OCI-LY7 (cell line): ENCODE data around the gene STXBP1. TPM values are rescaled to one million over a fixed set of nuclear protein-coding genes. Genes with fewer than 3 reads are reported as not detected.

Experiments used
- BruUV-seq: library from RNA; stranded (reverse); fragments of 400-500 nt; replicated peaks from 2 replicates; lab custom pipeline; 2021; lab: Mats Ljungman, UMichigan
- CTCF ChIA-PET: fragments of 300-600 bp; sonication (Branson Sonifier 250); formaldehyde crosslinking; loops from one replicate; lab custom pipeline; 2022; ENCODE audit warnings: antibody characterized with exemption; ENCODE audit not compliant: unreplicated experiment; lab: Charles Lee
- POLR2A ChIA-PET: fragments of 300-600 bp; sonication (Branson Sonifier 250); formaldehyde crosslinking; loops from one replicate; lab custom pipeline; 2022; ENCODE audit warnings: antibody characterized with exemption; lab: Charles Lee
- DNase-seq: peaks from one replicate; pipeline ENCODE4 v3.0.0-alpha.2; 2015; ENCODE audit warnings: low spot score
- H2AFZ ChIP-seq: fragments of 200-600 bp; sonication (generic), shearing (Covaris generic); 2 replicates; pipeline ENCODE4 v1.6.1; 2014; ENCODE audit warnings: mild to moderate bottlenecking, antibody characterized with exemption, low read length, moderate library complexity
- H3K27ac ChIP-seq: fragments of 200-600 bp; sonication (generic); 2 replicates; pipeline ENCODE4 v1.5.1; 2014; ENCODE audit warnings: mixed run types, low read depth, mild to moderate bottlenecking, moderate library complexity, low read length, inconsistent platforms; ENCODE audit not compliant: poor library complexity, severe bottlenecking
- H3K36me3 ChIP-seq: fragments of 200-600 bp; sonication (generic); 2 replicates; pipeline ENCODE4 v1.6.1; 2014; ENCODE audit warnings: mild to moderate bottlenecking, antibody characterized with exemption, low read length, moderate library complexity, mixed read lengths; ENCODE audit not compliant: insufficient read depth
- H3K4me1 ChIP-seq: fragments of 200-600 bp; sonication (generic); 2 replicates; pipeline ENCODE4 v1.5.1; 2014; ENCODE audit warnings: mild to moderate bottlenecking, low read length; ENCODE audit not compliant: insufficient read depth, poor library complexity, severe bottlenecking
- H3K4me2 ChIP-seq: fragments of 200-600 bp; sonication (generic); 2 replicates; pipeline ENCODE4 v1.6.1; 2014; ENCODE audit warnings: mild to moderate bottlenecking, low read length
- H3K4me3 ChIP-seq: fragments of 200-600 bp; sonication (generic); 2 replicates; pipeline ENCODE4 v1.5.1; 2014; ENCODE audit warnings: mild to moderate bottlenecking, low read depth, low read length; ENCODE audit not compliant: poor library complexity, severe bottlenecking
- H3K79me2 ChIP-seq: fragments of 200-600 bp; sonication (generic); 2 replicates; pipeline ENCODE4 v1.6.1; 2016; ENCODE audit warnings: low read depth, mild to moderate bottlenecking, low read length, moderate library complexity, mixed read lengths; ENCODE audit not compliant: insufficient read depth
- H3K9me2 ChIP-seq: fragments of 200-600 bp; sonication (generic); 2 replicates; pipeline ENCODE4 v1.6.1; 2016; ENCODE audit warnings: mild to moderate bottlenecking, low read length, mixed read lengths; ENCODE audit not compliant: insufficient read depth
- H3K9me3 ChIP-seq: fragments of 200-600 bp; sonication (generic); 2 replicates; pipeline ENCODE4 v1.6.1; 2014; ENCODE audit warnings: mild to moderate bottlenecking, mixed run types, low read length, mixed read lengths
- H4K20me1 ChIP-seq: fragments of 200-600 bp; sonication (generic); 2 replicates; pipeline ENCODE4 v1.6.1; 2014; ENCODE audit warnings: mild to moderate bottlenecking, antibody characterized with exemption, low read length, moderate library complexity, mixed read lengths; ENCODE audit not compliant: insufficient read depth
- CTCF ChIP-seq: fragments of 200-600 bp; sonication (generic); conservative IDR thresholded peaks from 2 replicates; pipeline ENCODE4 v1.5.1; 2014; ENCODE audit warnings: mild to moderate bottlenecking, antibody characterized with exemption, low read length, moderate library complexity, mixed read lengths
- EZH2phosphoT487 ChIP-seq: fragments of 200-600 bp; sonication (generic); IDR thresholded peaks from 2 replicates; pipeline ENCODE4 v1.6.1; 2018; ENCODE audit warnings: low read depth, borderline replicate concordance, mild to moderate bottlenecking, mixed run types, antibody characterized with exemption, low read length, moderate library complexity, mixed read lengths
- intact Hi-C: fragments of 100-400 bp; cut with micrococcal nuclease; formaldehyde crosslinking; loops from one replicate; pipeline ENCODE4 v1.10.0; 2022; ENCODE audit not compliant: unreplicated experiment
- total RNA-seq, 2 experiments: library from RNA; depleted of rRNA in 1 of 2; stranded (reverse); fragments of >200 nt in 1 of 2; shearing (Covaris generic) in 1 of 2; gene quantifications; 2 replicates each; pipeline ENCODE4 v1.2.3, GENCODE V29; 2014 to 2022

STXBP1 gene
- total RNA-seq, 2 experiments from 2014 or later = 4.1 to 20.4 TPM

- intact Hi-C loops = no loop called here
- no peaks in the 10 kb centered on the region for H3K9me3 ChIP-seq
- peaks cover 19% of the 10 kb centered on the region for H3K4me1 ChIP-seq
- POLR2A ChIA-PET = interaction anchor here (0.6 to 1.0 kb wide), 2 partner anchors 28 to 41 kb away, joined by 3 read pairs; no protein-coding TSS in a partner anchor
- no peak for DNase-seq
- peak overlapping the region; percentile 84 for H3K4me2 ChIP-seq
- no peaks in the 10 kb centered on the region for H3K79me2 ChIP-seq
- H3K36me3 ChIP-seq = no peaks in the 10 kb centered on the region
- H3K4me3 ChIP-seq = peak overlapping the region; percentile 69
- CTCF ChIA-PET = no interaction called here
- H3K27ac ChIP-seq = no peak overlapping the region
- no peaks in the 10 kb centered on the region for H3K9me2 ChIP-seq
- TF ChIP-seq CTCF = no peak
- no peak for TF ChIP-seq EZH2phosphoT487
- BruUV-seq = no TSS peak
- H2AFZ ChIP-seq = peak overlapping the region; percentile 95
- H4K20me1 ChIP-seq = no peaks in the 10 kb centered on the region
Measured at GRCh38 chr9:127611603-127611898, 526 bp upstream of the STXBP1 start.

DNA sequence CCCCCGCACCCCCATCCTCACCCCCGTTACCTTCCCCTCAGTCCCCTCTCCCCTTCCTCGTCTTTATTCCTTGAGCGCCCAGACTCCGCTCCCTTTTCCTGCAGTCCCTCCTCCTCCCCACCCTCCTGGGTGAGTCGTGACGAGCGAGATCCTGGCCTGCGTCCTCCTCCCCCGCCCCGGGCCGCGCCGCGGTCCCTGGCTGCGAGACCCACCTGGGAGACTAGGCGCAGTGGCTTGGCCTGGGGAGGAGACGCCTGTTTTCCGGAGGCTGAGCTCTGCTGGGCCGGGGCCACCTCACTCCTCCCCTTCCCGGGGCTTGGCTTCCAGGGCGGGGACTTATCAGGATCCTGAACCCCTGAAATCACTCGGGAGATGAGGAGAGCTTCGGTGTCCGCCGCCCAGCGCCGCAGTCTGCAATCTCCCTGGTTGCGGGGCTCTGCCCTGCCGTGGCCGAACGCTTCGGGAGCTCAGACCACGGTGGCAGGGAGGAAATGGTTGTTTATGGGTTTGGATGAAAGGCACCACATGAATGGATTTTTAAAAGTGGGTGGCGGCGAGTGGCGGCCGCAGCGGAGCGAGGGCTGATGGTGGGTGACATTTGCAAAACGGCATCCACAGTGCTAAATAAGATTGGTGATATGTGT is 984 bp downstream of the STXBP1 start:
- no peak for TF ChIP-seq EZH2phosphoT487
- TF ChIP-seq CTCF = no peak
- ChIA-PET CTCF (no interaction called here), POLR2A (interaction anchor here (0.7 kb wide), 1 partner anchor 320 kb away, joined by 3 read pairs; no protein-coding TSS in a partner anchor)
- Histone ChIP-seq H3K9me3 (no peaks in the 10 kb centered on the region), H3K36me3 (no peaks in the 10 kb centered on the region), H3K4me1 (peaks cover 19% of the 10 kb centered on the region), H3K79me2 (no peaks in the 10 kb centered on the region), H3K4me3 (peak overlapping the region; percentile 84), H3K27ac (no peak overlapping the region), H4K20me1 (no peaks in the 10 kb centered on the region), H2AFZ (no peak overlapping the region), H3K9me2 (no peaks in the 10 kb centered on the region), H3K4me2 (peak overlapping the region; percentile 84)
- intact Hi-C loops = no loop called here
- DNase-seq = no peak
- no TSS peak for BruUV-seq

GRCh38 chr9:127613583-127613954 is 1.5 kb downstream of the STXBP1 start:
- no peak for TF ChIP-seq CTCF
- TF ChIP-seq EZH2phosphoT487 = no peak
- no peak overlapping the region for H2AFZ ChIP-seq
- ChIA-PET CTCF (no interaction called here), POLR2A (interaction anchor here (0.7 kb wide), 1 partner anchor 319 kb away, joined by 3 read pairs; no protein-coding TSS in a partner anchor)
- no peaks in the 10 kb centered on the region for H4K20me1 ChIP-seq
- intact Hi-C loops = no loop called here
- H3K36me3 ChIP-seq = no peaks in the 10 kb centered on the region
- no peak overlapping the region for H3K27ac ChIP-seq
- BruUV-seq = no TSS peak
- no peak for DNase-seq
- peaks cover 16% of the 10 kb centered on the region for H3K4me1 ChIP-seq
- no peak overlapping the region for H3K4me3 ChIP-seq
- no peaks in the 10 kb centered on the region for H3K9me2 ChIP-seq
- peak overlapping the region; percentile 84 for H3K4me2 ChIP-seq
- H3K9me3 ChIP-seq = no peaks in the 10 kb centered on the region
- H3K79me2 ChIP-seq = no peaks in the 10 kb centered on the region
